ENCODE data around the gene ASPDH. TPM values are rescaled to one million over a fixed set of nuclear protein-coding genes. Genes with fewer than 3 reads are reported as not detected.

Gene ASPDH
- polyA plus RNA-seq, 3 donors: not detected

DNA sequence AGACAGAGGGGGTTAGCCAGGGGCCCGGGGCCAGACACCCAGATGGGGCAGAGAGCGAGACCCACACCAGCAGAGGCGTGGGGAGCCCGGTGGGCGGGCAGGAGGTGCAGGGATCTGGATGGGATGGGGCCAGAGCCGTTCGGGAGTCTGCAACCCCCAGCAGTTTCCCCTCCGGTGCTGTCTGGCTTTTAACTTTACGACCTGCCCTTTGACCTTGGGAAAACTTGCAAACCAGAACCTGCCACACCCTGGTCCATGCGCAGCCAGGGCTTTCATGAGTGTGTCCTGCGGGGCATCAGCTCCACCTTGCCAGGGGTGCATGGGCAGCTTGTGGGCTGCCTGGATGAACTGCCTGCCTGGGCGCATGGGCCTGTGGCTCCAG, 12.5 kb downstream of the ASPDH start:
- Histone ChIP-seq H3K9me3 (replicated peaks in 1 of 2; ENCODE audit: control insufficient read depth in 1 of 2, insufficient read depth in 1 of 2, low read length in 2 of 2) (no peaks in the 10 kb centered on the region), H3K27me3 (ENCODE audit: control insufficient read depth in 2 of 2, insufficient read depth in 2 of 2, low read length in 2 of 2) (no peaks in the 10 kb centered on the region), H3K4me1 (ENCODE audit: control insufficient read depth in 1 of 2, insufficient read depth in 2 of 2, low read length in 2 of 2) (no peaks in the 10 kb centered on the region), H4K20me1 (ENCODE audit: insufficient read depth, low read length) (no peaks in the 10 kb centered on the region), H2AFZ (ENCODE audit: insufficient read depth, low read depth, low read length, poor library complexity, severe bottlenecking) (no peak overlapping the region), H3K9ac (ENCODE audit: insufficient read depth, low read length, poor library complexity, severe bottlenecking) (no peak overlapping the region), H3K36me3 (replicated peaks in 1 of 2; ENCODE audit: control insufficient read depth in 1 of 2, insufficient read depth in 2 of 2, low read length in 2 of 2) (no peaks in the 10 kb centered on the region), H3K27ac (ENCODE audit: low read depth in 1 of 2, low read length in 2 of 2) (no peak overlapping the region), H3K4me3 (replicated peaks in 1 of 3; ENCODE audit: low read depth in 2 of 3, low read length in 3 of 3) (no peak overlapping the region), H3K79me2 (ENCODE audit: insufficient read depth, low read length) (no peaks in the 10 kb centered on the region), H3K4me2 (replicated peaks; ENCODE audit: extremely low read depth, low read length, poor library complexity, severe bottlenecking) (no peak overlapping the region)
- WGBS (ENCODE audit: insufficient coverage): 89% methylated on average over 12 of the region's 12 CpGs
- H3K4me1 Mint-ChIP-seq: no peaks in the 10 kb centered on the region
- H3K27ac Mint-ChIP-seq: no peak overlapping the region
- intact Hi-C loops (cut with micrococcal nuclease): no loop called here
- H3K4me3 Mint-ChIP-seq: no peak overlapping the region
- DNase-seq: no peak
- peaks cover 4 to 5% of the 10 kb centered on the region in 2 donors for H3K36me3 Mint-ChIP-seq
- TF ChIP-seq, protein P1, sequence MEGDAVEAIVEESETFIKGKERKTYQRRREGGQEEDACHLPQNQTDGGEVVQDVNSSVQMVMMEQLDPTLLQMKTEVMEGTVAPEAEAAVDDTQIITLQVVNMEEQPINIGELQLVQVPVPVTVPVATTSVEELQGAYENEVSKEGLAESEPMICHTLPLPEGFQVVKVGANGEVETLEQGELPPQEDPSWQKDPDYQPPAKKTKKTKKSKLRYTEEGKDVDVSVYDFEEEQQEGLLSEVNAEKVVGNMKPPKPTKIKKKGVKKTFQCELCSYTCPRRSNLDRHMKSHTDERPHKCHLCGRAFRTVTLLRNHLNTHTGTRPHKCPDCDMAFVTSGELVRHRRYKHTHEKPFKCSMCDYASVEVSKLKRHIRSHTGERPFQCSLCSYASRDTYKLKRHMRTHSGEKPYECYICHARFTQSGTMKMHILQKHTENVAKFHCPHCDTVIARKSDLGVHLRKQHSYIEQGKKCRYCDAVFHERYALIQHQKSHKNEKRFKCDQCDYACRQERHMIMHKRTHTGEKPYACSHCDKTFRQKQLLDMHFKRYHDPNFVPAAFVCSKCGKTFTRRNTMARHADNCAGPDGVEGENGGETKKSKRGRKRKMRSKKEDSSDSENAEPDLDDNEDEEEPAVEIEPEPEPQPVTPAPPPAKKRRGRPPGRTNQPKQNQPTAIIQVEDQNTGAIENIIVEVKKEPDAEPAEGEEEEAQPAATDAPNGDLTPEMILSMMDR (IDR thresholded peaks at IDR 0.05): no peak
- no peaks in the 10 kb centered on the region for H3K9me3 Mint-ChIP-seq
- H3K27me3 Mint-ChIP-seq (ENCODE audit: low read depth in 3 of 3): peaks cover 0 to 2% (median 2%) of the 10 kb centered on the region in 3 donors

DNA sequence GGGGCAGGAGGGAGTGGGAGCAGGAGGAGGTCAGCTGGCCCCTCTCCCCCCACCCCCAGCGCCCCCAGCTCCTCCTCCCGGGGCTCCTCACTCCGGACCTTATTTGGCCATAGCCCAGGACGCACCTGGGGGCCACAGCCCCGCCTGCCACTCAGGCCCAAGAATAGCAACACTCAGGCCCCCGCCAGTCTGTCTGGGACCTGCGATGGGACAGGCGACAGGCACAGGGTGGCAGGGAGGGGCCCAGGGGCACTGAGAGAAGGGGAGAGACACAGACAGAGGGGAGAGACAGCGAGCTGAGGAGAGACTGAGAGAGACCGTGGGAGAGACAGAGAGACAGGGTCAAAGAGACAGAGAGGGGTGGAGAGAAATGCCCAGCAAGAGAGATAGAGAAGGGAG, 13.0 kb downstream of the ASPDH start:
- H3K79me2 ChIP-seq (ENCODE audit: insufficient read depth, low read length): no peaks in the 10 kb centered on the region
- H3K27ac ChIP-seq (ENCODE audit: low read depth in 1 of 2, low read length in 2 of 2): no peak overlapping the region
- Mint-ChIP-seq H3K27me3 (ENCODE audit: low read depth in 3 of 3) (peaks cover 1 to 2% (median 2%) of the 10 kb centered on the region in 3 donors), H3K9me3 (no peaks in the 10 kb centered on the region), H3K27ac (peak overlapping the region in 1 of 7 donors; percentile 22), H3K4me3 (no peak overlapping the region), H3K36me3 (peaks cover 4 to 5% of the 10 kb centered on the region in 2 donors), H3K4me1 (no peaks in the 10 kb centered on the region)
- no peaks in the 10 kb centered on the region for H3K4me1 ChIP-seq (ENCODE audit: control insufficient read depth in 1 of 2, insufficient read depth in 2 of 2, low read length in 2 of 2)
- 90% methylated on average over 9 of the region's 10 CpGs for WGBS (ENCODE audit: insufficient coverage)
- H4K20me1 ChIP-seq (ENCODE audit: insufficient read depth, low read length): no peaks in the 10 kb centered on the region
- TF ChIP-seq, protein P1 (IDR thresholded peaks at IDR 0.05): no peak
- intact Hi-C loops (cut with micrococcal nuclease): no loop called here
- no peak overlapping the region for H2AFZ ChIP-seq (ENCODE audit: insufficient read depth, low read depth, low read length, poor library complexity, severe bottlenecking)
- DNase-seq: no peak
- H3K9me3 ChIP-seq (replicated peaks in 1 of 2; ENCODE audit: control insufficient read depth in 1 of 2, insufficient read depth in 1 of 2, low read length in 2 of 2): no peaks in the 10 kb centered on the region
- no peak overlapping the region for H3K4me3 ChIP-seq (replicated peaks in 1 of 3; ENCODE audit: low read depth in 2 of 3, low read length in 3 of 3)
- no peaks in the 10 kb centered on the region for H3K36me3 ChIP-seq (replicated peaks in 1 of 2; ENCODE audit: control insufficient read depth in 1 of 2, insufficient read depth in 2 of 2, low read length in 2 of 2)
- no peak overlapping the region for H3K4me2 ChIP-seq (replicated peaks; ENCODE audit: extremely low read depth, low read length, poor library complexity, severe bottlenecking)
- no peaks in the 10 kb centered on the region for H3K27me3 ChIP-seq (ENCODE audit: control insufficient read depth in 2 of 2, insufficient read depth in 2 of 2, low read length in 2 of 2)
- H3K9ac ChIP-seq (ENCODE audit: insufficient read depth, low read length, poor library complexity, severe bottlenecking): no peak overlapping the region
